Stimulated activated CD4-positive, alpha-beta T cell treated with anti-CD3 and anti-CD28 coated beads, Interleukin-1b, Interleukin-23, amount 100 ng/mL, for 24 hours (primary cell): ENCODE data around the gene ADRA2B.
"Not testable (repeated sequence)": the region's sequence is repeated elsewhere in the genome, so short reads cannot be mapped to it uniquely, and the experiment has no call there.

ENCODE experiments used
- DNase-seq, 4 experiments: peaks; one replicate each; pipeline ENCODE4 v3.0.0-alpha.2; 2020; ENCODE audit warnings: low read depth in 4 of 4, low spot score in 1 of 4

ADRA2B gene

GRCh38 chr2:96071087-96071976, 45.0 kb downstream of the ADRA2B start:
- DNase-seq = not testable (repeated sequence)

- DNase-seq = not testable (repeated sequence)
Observed at GRCh38 chr2:96070351-96070750, 46.0 kb downstream of the ADRA2B start.

- DNase-seq = not testable (repeated sequence)
Observed at GRCh38 chr2:96069878-96070277, 46.5 kb downstream of the ADRA2B start.

- not testable (repeated sequence) for DNase-seq
Observed at GRCh38 chr2:96067902-96068581, 48.3 kb downstream of the ADRA2B start.

- DNase-seq = not testable (repeated sequence)
Observed at GRCh38 chr2:96067098-96067660, 49.2 kb downstream of the ADRA2B start.

GRCh38 chr2:96066511-96066910, 49.9 kb downstream of the ADRA2B start:
- DNase-seq = not testable (repeated sequence)

GRCh38 chr2:96065954-96066353, 50.4 kb downstream of the ADRA2B start:
- DNase-seq = not testable (repeated sequence)

GRCh38 chr2:96065381-96065930, 50.9 kb downstream of the ADRA2B start:
- no peak for DNase-seq

GRCh38 chr2:96064760-96065159, 51.6 kb downstream of the ADRA2B start:
- DNase-seq = not testable (repeated sequence)

GRCh38 chr2:96064047-96064675, 52.2 kb downstream of the ADRA2B start:
- not testable (repeated sequence) for DNase-seq

GRCh38 chr2:96063116-96063899, 53.1 kb downstream of the ADRA2B start:
- peak in 1 of 4 experiments; percentile 21 for DNase-seq
